Measurements from ENCODE around the gene SMPD4.
"Not testable (repeated sequence)": the region's sequence is repeated elsewhere in the genome, so short reads cannot be mapped to it uniquely, and the experiment has no call there.

SMPD4 gene

DNA sequence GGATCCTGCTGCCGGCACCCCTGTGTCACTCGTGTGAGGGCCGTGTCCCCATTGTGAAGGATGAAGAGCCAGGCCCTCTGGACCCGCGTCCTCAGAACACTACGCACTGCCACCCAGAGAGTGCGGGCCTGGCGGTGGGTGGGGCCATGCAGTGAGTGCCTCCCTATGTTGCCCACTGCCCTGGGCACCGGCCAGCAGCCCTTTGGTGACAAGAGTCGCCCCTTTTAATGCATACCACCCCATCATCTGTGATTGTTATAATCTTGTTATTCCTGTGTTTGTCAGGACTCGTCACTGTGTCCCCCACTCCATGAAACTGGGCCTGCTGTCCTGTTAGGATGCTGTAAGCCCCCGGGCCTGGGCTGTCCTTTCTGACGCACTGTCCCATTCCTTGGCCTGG, 43.1 kb downstream of the SMPD4 start:
- not testable (repeated sequence) for DNase-seq

DNA sequence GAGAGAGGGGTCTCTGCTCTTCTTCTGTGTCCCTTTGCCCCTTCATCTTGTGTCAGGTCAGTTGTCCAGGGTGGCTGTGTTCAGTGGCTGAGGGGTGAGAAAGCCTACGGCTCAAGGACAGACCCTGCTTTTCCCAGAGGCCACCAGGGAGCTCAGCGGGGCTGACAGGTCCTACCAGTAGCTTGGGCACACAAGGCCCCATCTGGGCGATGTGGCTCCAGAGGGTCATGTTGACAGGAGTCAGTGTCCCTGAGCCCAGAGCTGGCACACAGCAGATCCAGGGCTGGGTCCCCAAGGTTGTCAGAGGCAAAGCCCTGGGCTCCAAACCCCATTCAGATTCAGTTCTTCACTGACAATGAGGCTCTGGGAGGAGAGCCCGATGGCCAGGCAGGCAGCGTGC, 44.3 kb downstream of the SMPD4 start:
- DNase-seq, result not testable (repeated sequence)

DNA sequence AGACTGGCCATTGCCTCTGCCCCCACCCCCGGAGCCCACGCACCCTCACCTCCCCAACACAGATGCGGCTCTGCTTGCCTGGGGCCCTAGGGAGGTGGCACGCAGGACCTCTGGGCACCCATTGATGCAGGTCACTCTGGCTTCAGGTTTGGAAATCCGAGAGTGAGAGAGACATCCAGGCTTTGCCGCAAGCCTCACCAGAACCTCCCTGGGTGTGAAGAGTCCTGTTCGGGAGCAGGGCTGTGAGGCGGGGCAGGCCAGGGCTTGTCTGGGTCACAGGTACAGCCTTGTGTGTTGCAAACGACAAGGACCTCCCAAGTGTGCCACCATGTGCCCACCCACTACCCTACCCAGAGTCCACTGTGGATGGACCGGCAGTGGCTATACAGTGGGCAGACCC, 44.9 kb downstream of the SMPD4 start:
- not testable (repeated sequence) for DNase-seq

DNA sequence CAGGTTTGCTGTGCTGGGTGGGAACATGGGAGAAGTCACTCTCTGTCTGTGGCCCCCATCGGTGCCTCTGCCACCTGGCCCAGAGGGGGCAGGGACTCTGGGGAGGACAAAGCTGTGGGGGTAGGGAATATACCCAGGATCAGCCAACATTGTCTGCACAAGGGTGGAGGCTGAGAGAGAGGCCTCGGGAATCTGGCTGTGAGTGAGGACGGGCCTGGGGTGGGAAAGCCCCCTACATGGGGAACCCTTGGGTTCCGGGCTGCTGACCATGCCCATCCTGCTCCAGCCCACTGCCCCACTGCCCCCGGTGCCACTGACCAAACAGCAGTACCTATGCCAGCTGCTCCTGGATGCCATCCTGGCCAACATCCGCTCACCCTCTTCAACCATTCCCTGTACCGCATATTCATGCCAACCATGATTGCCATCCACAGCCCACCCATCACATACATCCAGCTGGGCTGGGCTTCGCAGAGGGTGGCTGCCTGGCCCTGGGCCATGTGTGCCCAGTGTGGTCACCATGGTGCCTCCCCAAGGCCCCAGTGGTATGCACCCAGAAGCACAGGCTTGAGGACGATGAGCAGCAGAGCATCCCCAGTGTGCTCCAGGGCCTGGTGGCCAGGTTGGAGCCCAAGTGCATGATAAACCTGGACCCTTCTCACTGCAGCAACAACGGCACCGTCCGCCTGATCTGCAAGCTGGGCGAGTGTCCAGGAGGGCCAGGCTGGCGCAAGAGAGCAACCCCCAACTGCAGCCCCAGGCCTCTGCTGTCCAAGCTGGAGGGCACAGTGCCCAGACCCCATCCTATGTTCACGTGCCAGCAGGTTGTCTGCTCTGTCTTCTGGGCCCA, 45.5 kb downstream of the SMPD4 start:
- DNase-seq, result no peak

DNA sequence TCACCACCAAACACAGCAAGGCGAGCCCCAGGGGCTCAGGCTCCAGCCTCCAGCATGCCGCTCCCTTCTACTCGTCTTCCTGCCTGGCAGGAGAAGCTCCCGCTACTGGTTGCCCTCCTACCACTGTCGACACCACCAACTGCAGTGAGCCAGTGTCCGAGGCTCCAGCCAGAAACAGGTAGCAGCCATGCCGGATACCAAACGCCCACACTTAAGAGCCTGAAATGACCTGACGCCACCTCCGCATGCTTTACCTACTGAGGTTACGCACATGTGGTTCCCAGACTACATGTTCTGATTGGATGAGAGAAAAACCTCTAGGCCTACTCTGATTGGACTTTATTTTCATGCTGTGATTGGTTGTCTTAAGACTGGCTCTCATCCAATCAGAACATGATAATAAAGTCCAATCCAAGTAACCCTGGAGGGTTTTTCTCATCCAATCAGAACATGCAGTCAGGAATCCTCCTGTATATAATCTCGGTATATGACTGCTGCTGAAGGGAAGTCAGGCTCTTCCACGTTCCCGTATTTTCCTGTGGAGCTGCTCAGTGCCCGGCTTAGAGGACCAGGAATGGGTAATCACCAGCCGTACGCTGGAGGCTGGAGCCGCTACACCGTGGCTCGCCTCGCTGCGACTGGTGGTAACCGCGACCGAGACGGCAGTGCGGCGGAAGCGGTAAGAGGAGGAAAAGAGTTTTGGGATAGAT, 52.1 kb downstream of the SMPD4 start, which contains the start of gene POTEF:
POTEF (minus strand) TSS at position 103 of the 710 bp plus-strand sequence. CDS start 8,707 bp downstream, outside the sequence.
- not testable (repeated sequence) for DNase-seq

DNA sequence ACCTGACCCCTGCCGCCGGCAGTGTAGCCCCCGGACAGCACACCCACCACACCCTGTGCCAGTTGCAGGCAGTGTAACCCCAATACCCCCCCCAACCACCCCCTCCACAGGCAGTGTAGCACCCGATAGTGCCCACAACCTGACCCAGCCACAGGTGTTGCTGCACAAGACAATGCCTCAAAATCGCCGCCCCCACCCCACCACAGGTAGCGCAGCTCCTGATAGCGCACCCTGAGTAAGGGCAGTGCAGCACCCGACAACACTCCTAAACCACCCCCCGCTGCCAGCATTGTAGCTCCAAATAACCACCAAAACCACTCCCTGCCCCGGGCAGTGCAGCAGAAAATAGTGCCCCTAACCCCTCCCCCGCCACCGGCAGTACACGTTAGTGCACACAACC, 52.9 kb downstream of the SMPD4 start:
- not testable (repeated sequence) for DNase-seq

DNA sequence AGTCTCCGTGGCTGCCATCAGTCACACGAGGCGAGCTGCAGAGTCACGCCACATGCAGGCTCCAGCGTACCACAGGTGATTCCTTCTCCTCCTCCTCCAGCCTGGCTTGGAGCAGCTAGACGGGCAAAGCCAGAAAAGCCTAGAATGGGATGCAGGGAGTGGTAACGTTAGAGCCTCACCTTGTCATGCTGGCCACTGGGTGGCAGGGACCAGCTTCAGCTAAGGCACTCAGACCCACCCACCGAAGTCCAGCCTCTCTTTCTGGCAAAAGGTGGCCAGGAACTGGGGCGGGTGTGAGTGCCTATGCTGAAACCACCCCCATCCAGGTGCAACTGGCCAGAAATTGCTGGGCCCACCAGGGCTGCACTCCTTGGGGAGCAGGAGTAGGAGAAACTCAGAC, 53.7 kb downstream of the SMPD4 start:
- not testable (repeated sequence) for DNase-seq

DNA sequence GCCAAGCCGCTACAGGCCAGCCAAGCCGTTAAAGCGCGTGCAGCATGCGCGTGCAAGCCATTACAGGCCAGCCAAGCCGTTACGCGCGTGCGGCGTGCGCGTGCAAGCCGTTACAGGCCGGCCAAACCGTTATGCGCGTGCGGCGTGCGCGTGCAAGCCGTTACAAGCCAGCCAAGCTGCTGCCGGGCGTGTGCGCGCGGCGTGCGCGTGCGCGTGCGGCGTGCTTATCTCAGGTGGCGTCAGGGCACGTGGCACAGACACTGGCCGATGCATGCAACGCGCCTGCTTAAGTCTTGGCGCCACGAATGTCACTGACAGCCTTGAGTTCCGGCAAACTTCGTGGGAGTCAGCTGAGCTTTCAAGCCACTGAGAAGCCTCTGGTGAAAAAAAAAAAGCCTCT, 60.5 kb downstream of the SMPD4 start:
- DNase-seq, result not testable (repeated sequence)

DNA sequence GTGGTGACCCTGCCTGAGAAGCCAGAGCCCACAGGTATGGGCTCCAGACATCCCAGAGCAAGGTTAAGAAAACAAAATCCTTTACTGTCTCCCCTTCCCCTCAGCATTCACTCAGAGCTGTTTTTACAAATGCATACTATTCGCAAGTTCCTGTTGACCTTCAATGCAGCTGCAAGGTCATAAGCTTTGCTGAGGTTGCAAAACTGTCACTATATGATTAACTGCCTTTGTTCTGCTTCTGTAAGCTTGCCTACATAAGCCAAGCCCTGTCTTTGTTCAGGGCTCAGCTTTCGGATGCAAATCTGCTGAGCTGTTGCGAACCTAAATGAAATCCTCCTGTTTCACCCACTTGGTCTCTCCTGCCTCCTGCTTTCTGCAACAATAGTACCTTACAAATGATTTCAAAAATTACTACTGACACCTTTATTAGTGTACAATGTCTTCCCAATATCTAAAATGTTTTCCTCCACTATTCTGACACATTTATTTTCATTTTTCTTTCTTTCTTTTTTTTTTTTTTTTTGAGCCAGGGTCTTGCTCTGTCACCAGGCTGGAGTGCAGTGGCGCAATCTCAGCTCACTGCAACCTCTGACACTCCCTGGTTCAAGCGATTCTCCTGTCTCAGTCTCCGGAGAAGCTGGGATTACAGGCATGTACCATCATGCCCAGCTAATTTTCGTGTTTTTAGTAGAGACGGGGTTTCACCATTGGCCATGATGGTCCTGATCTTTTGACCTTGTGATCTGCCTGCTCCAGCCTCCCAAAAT, 78.6 kb downstream of the SMPD4 start:
- not testable (repeated sequence) for DNase-seq
